ENCODE measurements around the gene TCFL5.

DNA sequence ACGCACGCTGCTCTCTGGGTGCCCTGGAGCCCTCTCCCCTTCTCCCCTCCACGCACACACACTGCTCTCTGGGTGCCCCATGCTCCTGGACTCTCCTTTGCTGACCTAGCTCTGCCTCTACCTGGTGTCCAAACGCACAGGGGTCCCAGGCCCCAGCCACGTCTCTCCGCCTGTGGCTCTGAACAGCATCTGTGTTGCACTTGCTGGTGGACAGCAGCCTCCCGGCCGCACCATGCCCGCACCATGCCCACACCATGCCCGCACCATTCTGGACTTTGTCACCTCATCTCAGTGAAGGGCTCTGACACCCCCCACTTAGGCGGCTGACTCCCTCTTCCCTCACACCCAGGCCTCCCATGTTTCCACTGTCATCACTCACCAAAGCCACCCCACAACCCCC is 21.8 kb downstream of the TCFL5 start:
- no peak for TF ChIP-seq POLR2A (IDR thresholded peaks at IDR 0.05; ENCODE audit: low read length)
- no peak for TF ChIP-seq GATA1 (IDR thresholded peaks at IDR 0.05; ENCODE audit: low read depth, low read length)

Measured in erythroblast (primary cell).